SHP77 (cell line): ENCODE measurements around the gene TLCD5.

Experiments used
- DNase-seq, 2 experiments: peaks; one replicate each; lab custom pipeline; 2025; lab: John Stamatoyannopoulos, UW

Gene TLCD5

GRCh38 chr11:120307476-120307875, 17.6 kb upstream of the TLCD5 start:
- DNase-seq = no peak

DNA sequence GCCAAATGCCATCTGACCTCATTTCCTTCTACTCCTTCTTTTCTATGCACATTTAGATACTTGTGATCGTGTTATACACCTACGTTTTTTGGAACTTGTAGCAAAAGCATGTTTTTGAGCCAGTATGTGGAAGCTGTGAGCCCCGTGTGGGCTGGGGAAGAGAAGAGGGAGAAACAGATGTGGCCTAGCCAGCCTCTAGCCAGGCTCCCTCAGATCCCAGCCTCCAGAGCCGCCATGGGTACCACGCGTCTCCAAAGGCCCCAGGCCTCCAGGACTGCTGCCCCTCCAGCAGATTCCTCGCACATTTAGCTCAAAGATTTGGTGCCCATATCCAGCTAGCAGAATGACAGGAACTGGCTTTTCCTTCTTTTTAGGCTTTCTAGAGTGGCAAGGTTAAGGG, 17.0 kb upstream of the TLCD5 start:
- no peak for DNase-seq

- no peak for DNase-seq
Observed at GRCh38 chr11:120310870-120311269, 14.2 kb upstream of the TLCD5 start.

DNA sequence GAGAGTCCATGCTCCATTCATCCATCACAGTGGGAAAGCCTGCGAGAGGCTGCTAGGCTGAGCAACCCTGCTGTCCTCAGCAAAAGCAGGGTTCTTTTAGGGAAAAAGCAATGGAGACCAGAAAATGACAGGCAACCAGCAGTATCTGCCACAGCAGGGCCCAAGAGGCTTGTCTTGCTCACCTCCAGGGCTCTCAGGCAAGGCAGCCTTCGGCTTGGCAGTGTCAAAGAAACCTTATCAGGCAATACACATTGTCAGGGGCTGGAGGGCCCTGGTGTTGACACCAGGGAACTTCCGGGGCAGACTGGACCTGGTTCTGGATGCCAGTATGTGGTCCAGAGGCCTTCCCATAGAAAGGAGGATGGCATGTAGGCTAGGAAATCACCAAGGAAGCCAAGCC, 10.2 kb upstream of the TLCD5 start:
- DNase-seq = no peak

GRCh38 chr11:120316880-120317688, 8.0 kb upstream of the TLCD5 start:
- no peak for DNase-seq

DNA sequence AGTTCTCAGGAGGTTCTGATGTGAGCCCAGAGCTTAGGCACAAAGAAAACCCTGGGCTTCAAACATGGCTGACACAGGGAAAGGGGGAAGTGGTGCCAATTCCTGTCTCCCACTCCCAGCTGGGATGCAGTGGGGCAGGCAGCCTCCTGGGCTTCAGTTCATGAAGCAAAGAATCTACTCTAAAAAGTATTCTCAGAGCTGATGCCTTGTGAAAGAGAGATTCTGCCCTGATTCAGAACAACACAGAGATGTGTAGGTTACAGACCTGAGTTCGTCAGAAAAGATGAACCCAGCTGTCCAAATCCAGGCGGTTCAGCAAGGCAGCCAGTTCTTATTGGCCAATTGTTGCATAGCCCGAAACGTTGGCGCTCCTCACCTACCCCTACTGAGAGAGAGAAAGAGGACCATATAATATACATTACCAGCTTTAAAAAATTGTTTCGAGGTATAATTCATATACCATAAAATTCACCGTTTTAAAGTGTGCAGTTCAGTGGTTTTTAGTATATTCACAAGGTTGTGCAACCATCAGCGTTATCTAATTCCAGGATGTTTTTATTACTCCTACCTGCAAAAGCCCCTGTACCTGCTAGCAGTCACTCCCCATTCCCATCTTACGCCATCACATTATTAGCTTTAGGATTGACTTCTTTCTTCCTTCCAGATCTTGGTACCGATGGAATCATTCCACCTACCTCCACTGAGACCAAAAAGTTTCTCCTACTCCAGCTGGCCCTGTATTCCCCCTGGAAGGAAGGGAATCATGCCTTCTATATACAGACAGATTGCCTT, 7.2 kb upstream of the TLCD5 start:
- no peak for DNase-seq

DNA sequence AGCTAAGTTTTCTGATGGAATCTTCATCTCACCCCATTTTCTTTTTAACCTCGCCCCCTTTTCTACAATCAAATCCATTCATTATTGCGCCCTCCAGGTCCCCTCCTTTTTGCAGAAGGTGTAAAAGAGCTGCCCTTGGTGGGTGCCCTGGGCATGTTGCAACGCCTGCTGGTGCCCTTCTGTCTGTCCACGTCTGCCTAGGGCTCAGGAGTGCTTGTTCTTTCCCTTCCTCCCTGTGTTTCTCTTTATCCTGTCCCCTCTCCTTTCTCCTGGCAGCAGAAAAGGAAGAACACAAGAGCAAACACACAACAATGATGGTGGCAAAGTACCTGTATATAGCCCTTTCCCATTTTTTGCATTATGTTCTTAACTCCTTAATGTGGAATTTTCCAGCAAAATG, 6.2 kb upstream of the TLCD5 start:
- DNase-seq = no peak

- DNase-seq = no peak
Observed at GRCh38 chr11:120326228-120326627, 1.1 kb downstream of the TLCD5 start.

- no peak for DNase-seq
Observed at GRCh38 chr11:120326845-120327281, 1.8 kb downstream of the TLCD5 start.

- DNase-seq = no peak
Observed at GRCh38 chr11:120327311-120327710, 2.2 kb downstream of the TLCD5 start.

GRCh38 chr11:120329556-120329955, 4.5 kb downstream of the TLCD5 start:
- DNase-seq = no peak

DNA sequence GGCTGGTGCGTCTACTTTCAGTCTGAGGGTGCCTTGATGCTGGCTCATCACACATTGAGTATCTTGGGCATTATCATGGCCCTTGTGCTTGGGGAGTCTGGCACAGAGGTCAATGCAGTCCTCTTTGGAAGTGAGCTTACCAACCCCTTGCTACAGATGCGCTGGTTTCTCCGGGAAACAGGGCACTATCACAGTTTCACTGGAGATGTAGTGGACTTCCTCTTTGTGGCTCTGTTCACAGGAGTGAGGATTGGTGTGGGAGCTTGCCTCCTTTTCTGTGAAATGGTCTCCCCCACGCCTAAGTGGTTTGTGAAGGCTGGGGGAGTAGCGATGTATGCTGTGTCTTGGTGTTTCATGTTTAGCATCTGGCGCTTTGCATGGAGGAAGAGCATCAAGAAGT, 4.9 kb downstream of the TLCD5 start:
- DNase-seq = no peak

GRCh38 chr11:120331301-120331996, 6.3 kb downstream of the TLCD5 start:
- DNase-seq = no peak

DNA sequence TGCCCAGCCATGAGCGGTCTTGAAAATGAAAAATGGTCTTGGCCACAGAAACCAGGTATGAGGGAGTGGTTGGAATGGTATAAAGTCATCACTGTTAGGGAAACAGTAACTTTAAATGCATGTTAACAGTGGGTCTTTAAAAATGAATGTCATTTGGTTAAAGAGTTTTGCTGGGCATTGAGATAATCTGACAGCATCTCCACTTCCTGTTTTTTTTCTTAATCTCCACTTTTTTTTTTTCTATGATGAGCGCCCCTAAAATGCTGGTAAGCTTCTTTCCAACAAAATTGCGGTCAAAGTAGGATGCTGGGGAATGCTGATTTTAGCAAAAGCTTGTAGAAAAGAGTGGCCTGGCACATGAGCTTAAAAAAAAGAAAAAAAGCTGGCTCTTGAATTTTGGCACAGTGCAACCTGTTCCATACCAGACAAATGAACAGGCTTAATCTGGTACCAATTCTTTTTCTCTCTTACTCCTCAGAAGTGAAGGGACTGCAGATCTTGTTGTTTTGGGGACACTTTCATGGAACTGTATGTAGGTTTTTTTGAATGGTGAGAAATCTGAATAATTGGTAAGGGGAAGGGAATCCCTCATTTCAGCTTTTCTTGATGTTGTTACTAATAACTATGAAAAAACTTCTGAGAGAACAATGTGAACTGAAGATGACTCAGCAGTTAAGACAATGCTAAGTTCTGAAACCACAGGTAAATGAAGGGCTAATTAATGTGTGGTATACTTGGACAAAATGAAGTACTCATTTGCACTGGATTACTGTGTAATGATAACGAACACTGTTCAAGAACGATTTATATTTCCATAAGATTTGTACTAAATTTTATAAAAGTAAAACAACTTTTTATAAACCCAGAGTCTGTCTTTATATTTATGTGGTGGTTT, 8.0 kb downstream of the TLCD5 start:
- no peak for DNase-seq

GRCh38 chr11:120333801-120334200, 8.7 kb downstream of the TLCD5 start:
- DNase-seq = no peak

DNA sequence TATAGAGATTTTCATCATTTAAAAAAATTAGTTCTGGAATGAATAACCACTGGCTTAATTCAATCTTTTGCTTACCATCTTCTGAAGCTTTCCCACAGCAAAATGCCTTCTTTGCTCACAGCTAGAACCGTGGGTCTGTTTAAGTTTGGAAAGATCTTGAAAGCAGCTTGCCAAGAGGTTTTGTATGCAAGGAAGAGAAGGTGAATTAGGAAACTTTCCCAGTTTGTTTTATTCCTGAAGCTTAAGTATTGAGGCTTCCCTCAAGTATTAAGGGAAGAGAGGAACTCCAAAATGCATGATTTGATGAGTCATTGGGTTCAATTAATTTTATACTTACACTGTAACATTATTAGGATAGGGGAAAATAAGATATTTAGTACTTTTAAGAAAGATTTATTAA, 9.2 kb downstream of the TLCD5 start:
- no peak for DNase-seq

DNA sequence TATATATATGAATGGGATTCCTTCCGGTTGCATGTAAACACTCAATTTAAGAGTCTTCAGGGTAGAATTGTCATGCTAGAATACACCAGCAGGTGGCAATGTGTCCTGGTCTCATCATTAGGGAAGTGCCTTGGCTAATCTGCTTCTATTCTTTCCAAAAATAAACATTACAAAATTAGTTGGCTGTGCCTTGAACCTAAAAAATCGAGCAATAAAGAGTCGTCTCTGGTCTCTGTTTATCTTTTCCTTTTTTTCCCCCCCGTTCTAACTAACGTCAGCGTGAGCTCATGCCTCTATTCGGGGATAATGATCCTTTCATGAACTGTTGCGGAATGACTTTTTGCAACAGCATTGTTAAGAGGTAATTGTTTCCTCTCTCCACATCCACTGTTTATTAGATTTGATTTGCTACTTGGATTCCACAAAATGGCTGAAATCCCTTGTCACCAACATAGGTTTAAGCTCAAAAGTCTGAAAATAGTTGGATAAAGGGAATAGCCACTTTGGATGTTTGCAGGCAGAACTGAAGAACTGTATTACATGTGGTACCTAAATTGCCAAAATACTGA, 9.9 kb downstream of the TLCD5 start:
- DNase-seq = peak; percentile 43 to 61

DNA sequence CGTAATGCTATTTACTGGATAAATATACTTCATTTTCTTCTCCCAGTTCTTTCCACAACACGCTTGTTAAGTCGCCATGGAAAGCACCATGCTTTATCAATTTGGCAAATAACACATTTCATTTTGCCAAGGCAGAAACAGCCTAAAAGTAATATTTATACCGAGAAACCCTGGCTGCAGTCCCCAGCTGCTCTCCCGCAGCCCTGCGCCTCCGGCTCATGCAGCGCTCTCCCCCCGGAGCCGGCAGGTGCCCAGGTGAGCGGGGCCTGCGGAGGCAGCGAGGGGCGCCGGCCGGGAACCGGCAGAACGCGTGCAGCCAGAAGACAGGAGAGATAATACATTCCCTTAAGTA, 10.4 kb downstream of the TLCD5 start:
- peak; percentile 46 to 58 for DNase-seq

- peak; percentile 83 to 93 for DNase-seq
Observed at GRCh38 chr11:120335908-120336640, 11.0 kb downstream of the TLCD5 start, which contains the start of gene ARHGEF12. Gene ARHGEF12 (plus strand): TSS chr11:120336413. CDS start chr11:120337244, 831 bp downstream.

DNA sequence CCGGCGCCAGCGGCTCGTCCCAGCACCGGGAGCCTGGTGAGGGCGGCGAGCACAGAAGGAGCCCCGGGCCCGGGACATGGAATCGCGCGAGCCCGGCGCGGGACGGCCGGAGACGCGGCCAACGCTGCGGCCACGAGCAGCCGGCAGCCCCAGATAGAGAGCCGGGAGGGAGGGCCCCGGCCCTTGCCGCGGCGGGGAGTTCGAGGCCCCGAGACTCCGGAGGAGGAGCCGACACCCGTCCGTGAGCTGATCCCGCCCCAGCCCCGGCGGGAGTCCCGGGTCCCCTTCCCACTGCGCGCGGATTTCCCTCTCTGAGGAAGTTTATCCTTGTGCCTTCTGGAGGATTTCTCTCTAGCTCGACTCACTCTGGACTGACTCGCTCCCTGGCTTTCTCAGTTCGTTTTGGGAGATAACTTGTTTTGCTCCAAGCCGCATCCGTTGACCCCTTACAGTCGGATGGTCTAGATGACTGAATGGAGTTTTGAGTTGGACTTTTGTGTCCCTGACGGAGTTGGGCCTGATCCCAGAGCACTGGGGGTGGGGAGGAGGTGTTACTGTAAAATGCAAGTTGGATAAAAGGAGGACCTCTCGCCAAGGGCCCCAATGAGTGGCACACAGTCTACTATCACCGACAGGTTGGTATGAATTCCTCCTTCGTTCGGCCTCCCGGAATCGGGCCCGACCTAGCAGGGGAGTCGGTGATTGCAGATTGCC, 11.7 kb downstream of the TLCD5 start:
- DNase-seq = peak in 1 of 2 experiments; percentile 52
